ENCODE measurements around the gene RETREG1.

DNA sequence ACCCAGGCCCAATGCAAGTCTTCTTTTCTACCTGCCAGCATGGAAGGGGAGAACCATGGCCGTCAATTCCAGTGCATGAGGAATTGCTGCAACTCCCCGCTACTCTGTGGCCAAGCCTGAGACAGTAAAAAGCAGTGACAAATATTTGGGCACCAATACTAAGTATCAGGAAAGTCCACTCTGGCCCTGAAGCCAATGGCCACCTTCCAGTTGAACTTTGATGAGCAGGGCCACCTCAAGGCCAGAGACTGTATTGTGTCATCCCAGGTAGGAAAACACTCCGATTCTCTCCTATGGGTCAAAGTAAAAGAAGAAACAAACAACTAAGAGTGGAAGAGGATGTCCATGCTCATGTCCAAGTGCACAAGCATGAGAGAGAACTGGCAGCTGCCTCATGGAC, 27.1 kb downstream of the RETREG1 start:
- TF ChIP-seq, protein P1, sequence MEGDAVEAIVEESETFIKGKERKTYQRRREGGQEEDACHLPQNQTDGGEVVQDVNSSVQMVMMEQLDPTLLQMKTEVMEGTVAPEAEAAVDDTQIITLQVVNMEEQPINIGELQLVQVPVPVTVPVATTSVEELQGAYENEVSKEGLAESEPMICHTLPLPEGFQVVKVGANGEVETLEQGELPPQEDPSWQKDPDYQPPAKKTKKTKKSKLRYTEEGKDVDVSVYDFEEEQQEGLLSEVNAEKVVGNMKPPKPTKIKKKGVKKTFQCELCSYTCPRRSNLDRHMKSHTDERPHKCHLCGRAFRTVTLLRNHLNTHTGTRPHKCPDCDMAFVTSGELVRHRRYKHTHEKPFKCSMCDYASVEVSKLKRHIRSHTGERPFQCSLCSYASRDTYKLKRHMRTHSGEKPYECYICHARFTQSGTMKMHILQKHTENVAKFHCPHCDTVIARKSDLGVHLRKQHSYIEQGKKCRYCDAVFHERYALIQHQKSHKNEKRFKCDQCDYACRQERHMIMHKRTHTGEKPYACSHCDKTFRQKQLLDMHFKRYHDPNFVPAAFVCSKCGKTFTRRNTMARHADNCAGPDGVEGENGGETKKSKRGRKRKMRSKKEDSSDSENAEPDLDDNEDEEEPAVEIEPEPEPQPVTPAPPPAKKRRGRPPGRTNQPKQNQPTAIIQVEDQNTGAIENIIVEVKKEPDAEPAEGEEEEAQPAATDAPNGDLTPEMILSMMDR (IDR thresholded peaks at IDR 0.05; ENCODE audit: poor library complexity), result no peak
- TF ChIP-seq EZH2phosphoT487 (IDR thresholded peaks at IDR 0.05; ENCODE audit: low read depth, severe bottlenecking, unreplicated experiment), result no peak
